Endothelial cell (in vitro differentiated cells): ENCODE measurements around the gene FOLR1. TPM values are rescaled to one million over a fixed set of nuclear protein-coding genes. Genes with fewer than 3 reads are reported as not detected.

ENCODE experiments used
- DNase-seq: peaks from one replicate; pipeline ENCODE4 v3.0.0; 2021; ENCODE audit warnings: low spot score
- H3K27ac Mint-ChIP-seq: one replicate; pipeline ENCODE4 v1.8.0; 2021; ENCODE audit warnings: mixed read lengths, inconsistent platforms; ENCODE audit not compliant: unreplicated experiment
- H3K27me3 Mint-ChIP-seq: one replicate; pipeline ENCODE4 v1.8.0; 2021; ENCODE audit warnings: mild to moderate bottlenecking, moderate library complexity, mixed read lengths, inconsistent platforms; ENCODE audit not compliant: unreplicated experiment
- H3K36me3 Mint-ChIP-seq: one replicate; pipeline ENCODE4 v1.8.0; 2021; ENCODE audit warnings: mild to moderate bottlenecking, low read depth, mixed read lengths, inconsistent platforms; ENCODE audit not compliant: unreplicated experiment
- H3K4me1 Mint-ChIP-seq: one replicate; pipeline ENCODE4 v1.8.0; 2021; ENCODE audit warnings: mild to moderate bottlenecking, mixed read lengths, inconsistent platforms; ENCODE audit not compliant: unreplicated experiment
- H3K4me3 Mint-ChIP-seq: one replicate; pipeline ENCODE4 v1.8.0; 2021; ENCODE audit warnings: mild to moderate bottlenecking, mixed read lengths, inconsistent platforms; ENCODE audit not compliant: unreplicated experiment
- H3K9me3 Mint-ChIP-seq: one replicate; pipeline ENCODE4 v1.8.0; 2021; ENCODE audit warnings: mixed read lengths, inconsistent platforms; ENCODE audit not compliant: unreplicated experiment
- total RNA-seq: library from RNA; stranded (reverse); fragmentation: NEBNext Ultra II Directional; extraction: Animal tissue kit (Norgen Biotek cat#: 25700); gene quantifications from one replicate; pipeline ENCODE4 v1.2.1, GENCODE V29; 2021; ENCODE audit not compliant: unreplicated experiment
- TF ChIP-seq, protein P1 (sequence below): fragments of 200-600 bp; sonication (generic); IDR thresholded peaks from one replicate; pipeline ENCODE4 v1.5.0; 2021; ENCODE audit warnings: antibody characterized with exemption; ENCODE audit not compliant: unreplicated experiment

FOLR1 gene
- total RNA-seq, 1 donor from 2014 or later: not detected

DNA sequence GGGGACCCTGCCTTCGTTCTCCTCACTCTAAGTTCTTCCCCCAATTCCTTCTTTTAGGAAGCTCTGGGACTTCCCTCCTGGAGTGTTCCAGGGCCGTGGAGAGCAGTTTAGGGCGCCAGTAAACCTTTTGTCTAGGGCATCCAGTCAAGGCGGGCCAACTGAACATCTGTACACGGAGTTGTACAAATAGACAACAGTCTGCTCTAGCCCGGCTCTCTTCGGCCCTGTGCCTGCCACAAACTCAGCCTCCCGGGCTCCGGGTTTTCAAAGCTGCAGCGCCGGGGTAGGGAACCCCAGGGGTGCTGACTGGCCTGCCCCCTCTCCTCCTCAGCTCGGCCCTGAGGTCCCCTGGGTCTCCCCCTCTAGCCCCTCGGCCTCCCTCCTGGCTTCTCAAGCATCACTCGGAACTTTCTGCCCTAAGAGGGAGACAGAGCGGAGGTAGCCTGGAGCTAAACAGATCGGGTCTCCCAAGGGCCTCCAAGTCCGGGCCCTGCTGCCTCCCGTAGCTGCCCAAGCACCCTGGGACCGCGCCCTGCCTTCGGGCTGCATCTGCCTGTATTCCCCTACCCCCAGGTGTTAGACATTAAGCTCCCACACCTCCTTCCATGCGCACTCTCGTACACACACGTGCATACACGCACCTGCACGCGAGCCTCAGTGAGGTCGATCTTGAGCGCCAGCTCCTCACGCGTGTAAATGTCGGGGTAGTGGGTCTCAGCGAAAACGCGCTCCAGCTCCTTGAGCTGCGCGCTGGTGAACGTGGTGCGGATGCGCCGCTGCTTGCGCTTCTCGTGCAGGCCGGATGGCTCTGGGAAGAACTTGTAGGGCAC, 48.7 kb downstream of the FOLR1 start:
- Mint-ChIP-seq H3K36me3 (peaks cover 3% of the 10 kb centered on the region), H3K9me3 (no peaks in the 10 kb centered on the region), H3K27ac (no peak overlapping the region), H3K4me3 (peak overlapping the region; percentile 27), H3K27me3 (peaks cover 32% of the 10 kb centered on the region), H3K4me1 (peaks cover 24% of the 10 kb centered on the region)
- no peak for DNase-seq
- TF ChIP-seq, protein P1, sequence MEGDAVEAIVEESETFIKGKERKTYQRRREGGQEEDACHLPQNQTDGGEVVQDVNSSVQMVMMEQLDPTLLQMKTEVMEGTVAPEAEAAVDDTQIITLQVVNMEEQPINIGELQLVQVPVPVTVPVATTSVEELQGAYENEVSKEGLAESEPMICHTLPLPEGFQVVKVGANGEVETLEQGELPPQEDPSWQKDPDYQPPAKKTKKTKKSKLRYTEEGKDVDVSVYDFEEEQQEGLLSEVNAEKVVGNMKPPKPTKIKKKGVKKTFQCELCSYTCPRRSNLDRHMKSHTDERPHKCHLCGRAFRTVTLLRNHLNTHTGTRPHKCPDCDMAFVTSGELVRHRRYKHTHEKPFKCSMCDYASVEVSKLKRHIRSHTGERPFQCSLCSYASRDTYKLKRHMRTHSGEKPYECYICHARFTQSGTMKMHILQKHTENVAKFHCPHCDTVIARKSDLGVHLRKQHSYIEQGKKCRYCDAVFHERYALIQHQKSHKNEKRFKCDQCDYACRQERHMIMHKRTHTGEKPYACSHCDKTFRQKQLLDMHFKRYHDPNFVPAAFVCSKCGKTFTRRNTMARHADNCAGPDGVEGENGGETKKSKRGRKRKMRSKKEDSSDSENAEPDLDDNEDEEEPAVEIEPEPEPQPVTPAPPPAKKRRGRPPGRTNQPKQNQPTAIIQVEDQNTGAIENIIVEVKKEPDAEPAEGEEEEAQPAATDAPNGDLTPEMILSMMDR: no peak

DNA sequence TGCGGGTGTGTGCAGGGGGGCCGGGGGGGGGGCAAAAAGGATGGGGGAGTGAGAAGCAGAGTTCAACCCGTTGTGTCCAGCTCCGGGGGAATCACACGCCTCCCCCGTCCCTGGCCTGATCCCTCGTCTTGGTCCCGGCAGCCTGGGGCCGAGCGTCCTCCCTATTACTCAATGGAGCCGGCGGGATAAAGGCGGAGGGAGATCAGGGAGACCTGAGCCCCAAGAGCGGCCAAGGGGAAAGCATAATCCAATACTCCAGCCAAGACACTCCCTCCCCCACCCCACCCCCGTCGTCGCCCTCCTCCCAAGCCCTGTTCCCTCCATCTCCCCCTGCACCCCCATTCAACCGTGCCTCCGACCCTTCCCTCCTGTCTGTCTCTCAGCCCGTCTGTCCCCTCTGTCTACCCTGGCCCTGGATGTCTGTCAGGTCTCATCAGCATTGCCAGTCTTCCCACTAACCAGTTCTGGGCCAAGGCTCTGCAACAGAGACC, 49.4 kb downstream of the FOLR1 start:
- Mint-ChIP-seq H3K27ac (no peak overlapping the region), H3K27me3 (peaks cover 32% of the 10 kb centered on the region), H3K9me3 (no peaks in the 10 kb centered on the region), H3K4me3 (no peak overlapping the region), H3K36me3 (peaks cover 3% of the 10 kb centered on the region), H3K4me1 (peaks cover 24% of the 10 kb centered on the region)
- TF ChIP-seq, protein P1: no peak
- no peak for DNase-seq

DNA sequence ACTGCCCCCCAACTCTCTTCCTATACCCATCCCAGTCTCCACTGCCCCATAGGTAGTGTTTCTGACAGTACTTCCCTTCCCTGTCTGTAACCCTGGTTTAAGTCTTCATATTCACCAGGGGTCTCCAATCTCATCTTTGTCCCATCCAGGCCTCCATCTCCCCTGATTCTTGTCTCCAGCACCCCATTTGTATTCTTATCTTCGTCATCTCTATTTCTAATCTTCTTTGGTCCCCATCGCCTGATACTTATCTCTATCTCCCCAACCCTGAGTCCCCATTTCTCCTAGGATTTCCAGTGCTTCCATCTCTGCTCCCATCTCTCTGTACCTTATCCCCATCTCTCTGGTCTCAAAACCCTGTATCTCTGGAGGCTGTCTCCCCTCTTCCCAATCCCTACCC, 50.2 kb downstream of the FOLR1 start:
- H3K4me1 Mint-ChIP-seq: peaks cover 24% of the 10 kb centered on the region
- H3K27ac Mint-ChIP-seq: peak overlapping the region; percentile 61
- peak overlapping the region; percentile 27 for H3K4me3 Mint-ChIP-seq
- H3K36me3 Mint-ChIP-seq: peaks cover 3% of the 10 kb centered on the region
- TF ChIP-seq, protein P1: no peak
- DNase-seq: no peak
- peaks cover 32% of the 10 kb centered on the region for H3K27me3 Mint-ChIP-seq
- H3K9me3 Mint-ChIP-seq: no peaks in the 10 kb centered on the region

DNA sequence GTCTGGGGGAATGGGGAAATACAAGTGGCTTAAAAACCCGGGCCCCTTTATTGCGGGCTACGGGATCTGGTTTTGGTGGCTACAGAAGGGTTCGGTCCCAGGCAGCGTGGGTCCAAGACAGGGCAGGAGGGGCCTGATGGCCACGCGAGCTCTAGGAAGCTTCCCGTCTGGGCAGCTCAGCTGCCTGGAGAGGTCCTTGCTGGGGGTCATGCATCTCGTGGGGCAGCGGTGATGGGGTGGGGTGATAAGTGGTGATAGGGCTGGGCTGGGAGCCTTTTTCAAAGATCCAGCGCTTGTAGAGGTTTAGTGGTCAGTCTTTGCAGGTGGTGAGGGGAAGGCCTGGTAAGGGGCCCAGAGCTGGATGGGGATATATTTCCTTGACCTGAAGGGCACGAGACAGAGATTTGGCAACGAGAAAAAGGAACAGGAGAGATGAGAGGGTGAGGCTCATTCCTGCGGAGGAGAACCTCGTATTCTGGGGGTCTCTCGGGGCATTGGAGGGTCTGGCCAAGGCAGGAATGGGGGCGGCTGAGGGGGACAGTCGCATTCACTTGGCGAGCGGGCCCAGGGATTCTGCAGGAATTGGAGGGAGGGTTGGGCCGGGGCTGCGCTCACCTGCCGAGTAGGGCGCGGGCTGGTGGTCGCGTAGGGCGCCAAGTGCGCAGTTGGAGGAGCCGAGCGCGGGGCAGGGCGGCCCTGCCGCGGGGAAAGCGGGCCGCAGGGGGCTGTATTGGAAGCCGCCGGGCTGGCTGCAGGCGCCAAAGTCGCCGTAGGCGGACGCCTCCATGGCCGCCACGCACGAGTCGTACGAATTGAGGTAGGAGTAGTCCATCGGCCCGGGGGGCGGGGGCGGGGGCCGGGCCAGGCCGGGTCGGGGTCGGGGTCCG, 51.5 kb downstream of the FOLR1 start:
- no peak overlapping the region for H3K27ac Mint-ChIP-seq
- no peaks in the 10 kb centered on the region for H3K9me3 Mint-ChIP-seq
- DNase-seq: no peak
- H3K27me3 Mint-ChIP-seq: peaks cover 32% of the 10 kb centered on the region
- H3K4me1 Mint-ChIP-seq: peaks cover 24% of the 10 kb centered on the region
- H3K4me3 Mint-ChIP-seq: peak overlapping the region; percentile 72
- H3K36me3 Mint-ChIP-seq: peaks cover 3% of the 10 kb centered on the region
- TF ChIP-seq, protein P1: no peak
